HL-60 (cell line): ENCODE measurements around the gene PBX1.

Experiments
- CTCF ChIP-seq: IDR thresholded peaks from one replicate; pipeline ENCODE4 v1.5.1; 2011; ENCODE audit warnings: low read length, control low read depth, inconsistent platforms; ENCODE audit not compliant: insufficient read depth
- POLR2AphosphoS5 ChIP-seq: IDR thresholded peaks from 2 replicates; pipeline ENCODE4 v1.6.1; 2012; ENCODE audit warnings: low read depth
- REST ChIP-seq: IDR thresholded peaks from 2 replicates; pipeline ENCODE4 v1.6.1; 2012; ENCODE audit warnings: low read depth; ENCODE audit not compliant: insufficient replicate concordance

GRCh38 chr1:164633997-164634396, 75.0 kb downstream of the PBX1 start:
- TF ChIP-seq CTCF, result no peak
- no peak for TF ChIP-seq POLR2AphosphoS5
- TF ChIP-seq REST, result no peak
